Measurements from ENCODE around the gene HOXD9. TPM values are rescaled to one million over a fixed set of nuclear protein-coding genes. Genes with fewer than 3 reads are reported as not detected.

HOXD9 gene
- total and polyA plus RNA-seq, 5 donors from 2014 or later: not detected

GRCh38 chr2:176150584-176151441 lies 28.3 kb downstream of the HOXD9 start:
- Histone ChIP-seq H3K9me3 (ENCODE audit: control insufficient read depth in 2 of 2, low read length in 2 of 2) (peaks cover 0 to 7% of the 10 kb centered on the region in 2 experiments), H3K36me3 (ENCODE audit: control insufficient read depth, insufficient read depth, low read length) (no peaks in the 10 kb centered on the region), H3K4me1 (ENCODE audit: control insufficient read depth, insufficient read depth, low read length, poor library complexity, severe bottlenecking) (no peaks in the 10 kb centered on the region), H3K4me3 (ENCODE audit: low read depth, low read length) (no peak overlapping the region), H3K27me3 (ENCODE audit: control insufficient read depth, insufficient read depth, low read length) (peaks cover 48% of the 10 kb centered on the region), H3K27ac (ENCODE audit: insufficient read depth, low read length, poor library complexity, severe bottlenecking) (no peak overlapping the region)
- no peak for ATAC-seq (ENCODE audit: low read depth in 2 of 2)
- peaks cover 0 to 6% (median 0%) of the 10 kb centered on the region in 7 donors for H3K9me3 Mint-ChIP-seq
- no peaks in the 10 kb centered on the region for H3K36me3 Mint-ChIP-seq
- peak overlapping the region in 1 of 4 donors; percentile 0 for H3K4me3 Mint-ChIP-seq
- peaks cover 88% of the 10 kb centered on the region for H3K27me3 Mint-ChIP-seq
- peaks cover 0 to 14% (median 0%) of the 10 kb centered on the region in 4 donors for H3K4me1 Mint-ChIP-seq
- no peak for DNase-seq
- peak overlapping the region in 1 of 3 donors; percentile 64 for H3K27ac Mint-ChIP-seq

- H3K27ac ChIP-seq (ENCODE audit: insufficient read depth, low read length, poor library complexity, severe bottlenecking): no peak within 1 kb of the TSS
- H3K4me1 ChIP-seq (ENCODE audit: control insufficient read depth, insufficient read depth, low read length, poor library complexity, severe bottlenecking): no peaks in the 10 kb centered on the region
- H3K4me1 Mint-ChIP-seq: peaks cover 0 to 14% (median 0%) of the 10 kb centered on the region in 4 donors
- ATAC-seq (ENCODE audit: low read depth in 2 of 2) (no peak), DNase-seq (no peak)
- no peaks in the 10 kb centered on the region for H3K36me3 ChIP-seq (ENCODE audit: control insufficient read depth, insufficient read depth, low read length)
- H3K4me3 ChIP-seq (ENCODE audit: low read depth, low read length): no peak within 1 kb of the TSS
- H3K4me3 Mint-ChIP-seq: peak within 1 kb of the TSS in 1 of 4 donors; percentile 0
- peaks cover 0 to 7% of the 10 kb centered on the region in 2 experiments for H3K9me3 ChIP-seq (ENCODE audit: control insufficient read depth in 2 of 2, low read length in 2 of 2)
- peaks cover 45% of the 10 kb centered on the region for H3K27me3 ChIP-seq (ENCODE audit: control insufficient read depth, insufficient read depth, low read length)
- peaks cover 0 to 6% (median 0%) of the 10 kb centered on the region in 7 donors for H3K9me3 Mint-ChIP-seq
- H3K27ac Mint-ChIP-seq: peak within 1 kb of the TSS in 1 of 3 donors; percentile 64
- no peaks in the 10 kb centered on the region for H3K36me3 Mint-ChIP-seq
- H3K27me3 Mint-ChIP-seq: peaks cover 87% of the 10 kb centered on the region
Observed at GRCh38 chr2:176151442-176152287, 29.1 kb downstream of the HOXD9 start, which contains the start of gene HOXD4. TSS of gene HOXD4 (plus strand) at chr2:176151550. CDS start at chr2:176151634, 84 bp downstream.

- H3K36me3 ChIP-seq (ENCODE audit: control insufficient read depth, insufficient read depth, low read length): no peaks in the 10 kb centered on the region
- no peak for ATAC-seq (ENCODE audit: low read depth in 2 of 2)
- Mint-ChIP-seq H3K4me3 (peak overlapping the region in 1 of 4 donors; percentile 24), H3K9me3 (peaks cover 0 to 7% (median 0%) of the 10 kb centered on the region in 7 donors), H3K4me1 (peaks cover 0 to 13% (median 2%) of the 10 kb centered on the region in 4 donors), H3K27ac (no peak overlapping the region), H3K36me3 (no peaks in the 10 kb centered on the region), H3K27me3 (peaks cover 85% of the 10 kb centered on the region)
- peaks cover 40% of the 10 kb centered on the region for H3K27me3 ChIP-seq (ENCODE audit: control insufficient read depth, insufficient read depth, low read length)
- DNase-seq: no peak
- H3K9me3 ChIP-seq (ENCODE audit: control insufficient read depth in 2 of 2, low read length in 2 of 2): peaks cover 0 to 7% of the 10 kb centered on the region in 2 experiments
- no peak overlapping the region for H3K27ac ChIP-seq (ENCODE audit: insufficient read depth, low read length, poor library complexity, severe bottlenecking)
- H3K4me1 ChIP-seq (ENCODE audit: control insufficient read depth, insufficient read depth, low read length, poor library complexity, severe bottlenecking): peaks cover 6% of the 10 kb centered on the region
- H3K4me3 ChIP-seq (ENCODE audit: low read depth, low read length): no peak overlapping the region
Observed at GRCh38 chr2:176152350-176153181, 30.0 kb downstream of the HOXD9 start.

- Mint-ChIP-seq H3K36me3 (no peaks in the 10 kb centered on the region), H3K4me1 (peaks cover 0 to 15% (median 3%) of the 10 kb centered on the region in 4 donors), H3K27ac (no peak overlapping the region), H3K4me3 (no peak overlapping the region), H3K9me3 (peaks cover 0 to 5% (median 0%) of the 10 kb centered on the region in 7 donors), H3K27me3 (peaks cover 88% of the 10 kb centered on the region)
- H3K36me3 ChIP-seq (ENCODE audit: control insufficient read depth, insufficient read depth, low read length): no peaks in the 10 kb centered on the region
- DNase-seq (no peak), ATAC-seq (ENCODE audit: low read depth in 2 of 2) (no peak)
- peaks cover 0 to 7% of the 10 kb centered on the region in 2 experiments for H3K9me3 ChIP-seq (ENCODE audit: control insufficient read depth in 2 of 2, low read length in 2 of 2)
- no peak overlapping the region for H3K27ac ChIP-seq (ENCODE audit: insufficient read depth, low read length, poor library complexity, severe bottlenecking)
- peaks cover 6% of the 10 kb centered on the region for H3K4me1 ChIP-seq (ENCODE audit: control insufficient read depth, insufficient read depth, low read length, poor library complexity, severe bottlenecking)
- H3K27me3 ChIP-seq (ENCODE audit: control insufficient read depth, insufficient read depth, low read length): peaks cover 38% of the 10 kb centered on the region
- no peak overlapping the region for H3K4me3 ChIP-seq (ENCODE audit: low read depth, low read length)
Observed at GRCh38 chr2:176154576-176155252, 32.2 kb downstream of the HOXD9 start.

GRCh38 chr2:176155356-176156044 lies 33.0 kb downstream of the HOXD9 start:
- no peak overlapping the region for H3K4me3 Mint-ChIP-seq
- no peak for ATAC-seq (ENCODE audit: low read depth in 2 of 2)

GRCh38 chr2:176156301-176156806 lies 33.8 kb downstream of the HOXD9 start:
- DNase-seq (no peak), ATAC-seq (ENCODE audit: low read depth in 2 of 2) (no peak)
- Mint-ChIP-seq H3K4me3 (peak overlapping the region in 2 of 4 donors; percentile 54 to 57), H3K36me3 (no peaks in the 10 kb centered on the region), H3K27ac (no peak overlapping the region), H3K27me3 (peaks cover 87% of the 10 kb centered on the region), H3K4me1 (peaks cover 0 to 12% (median 3%) of the 10 kb centered on the region in 4 donors), H3K9me3 (peaks cover 0 to 5% (median 0%) of the 10 kb centered on the region in 7 donors)
- Histone ChIP-seq H3K4me3 (ENCODE audit: low read depth, low read length) (no peak overlapping the region), H3K27me3 (ENCODE audit: control insufficient read depth, insufficient read depth, low read length) (peaks cover 34% of the 10 kb centered on the region), H3K4me1 (ENCODE audit: control insufficient read depth, insufficient read depth, low read length, poor library complexity, severe bottlenecking) (peaks cover 6% of the 10 kb centered on the region), H3K36me3 (ENCODE audit: control insufficient read depth, insufficient read depth, low read length) (no peaks in the 10 kb centered on the region), H3K27ac (ENCODE audit: insufficient read depth, low read length, poor library complexity, severe bottlenecking) (no peak overlapping the region), H3K9me3 (ENCODE audit: control insufficient read depth in 2 of 2, low read length in 2 of 2) (peaks cover 0 to 3% of the 10 kb centered on the region in 2 experiments)

More at GRCh38 chr2:176155356-176156044, 33.0 kb downstream of the HOXD9 start:
- H3K4me1 ChIP-seq (ENCODE audit: control insufficient read depth, insufficient read depth, low read length, poor library complexity, severe bottlenecking): peaks cover 6% of the 10 kb centered on the region
- H3K27ac ChIP-seq (ENCODE audit: insufficient read depth, low read length, poor library complexity, severe bottlenecking): no peak overlapping the region
- Mint-ChIP-seq H3K27ac (no peak overlapping the region), H3K27me3 (peaks cover 87% of the 10 kb centered on the region), H3K36me3 (no peaks in the 10 kb centered on the region), H3K9me3 (peaks cover 0 to 5% (median 0%) of the 10 kb centered on the region in 7 donors), H3K4me1 (peaks cover 0 to 17% (median 3%) of the 10 kb centered on the region in 4 donors)
- H3K36me3 ChIP-seq (ENCODE audit: control insufficient read depth, insufficient read depth, low read length): no peaks in the 10 kb centered on the region
- peaks cover 36% of the 10 kb centered on the region for H3K27me3 ChIP-seq (ENCODE audit: control insufficient read depth, insufficient read depth, low read length)
- no peak overlapping the region for H3K4me3 ChIP-seq (ENCODE audit: low read depth, low read length)
- no peak for DNase-seq
- peaks cover 0 to 5% of the 10 kb centered on the region in 2 experiments for H3K9me3 ChIP-seq (ENCODE audit: control insufficient read depth in 2 of 2, low read length in 2 of 2)
